OCI-M2 (cell line): Measurements from ENCODE around the gene DES.

Experiments
- DNase-seq: peaks from one replicate; lab custom pipeline; 2025; ENCODE audit not compliant: unreplicated experiment; lab: John Stamatoyannopoulos, UW

DES gene

DNA sequence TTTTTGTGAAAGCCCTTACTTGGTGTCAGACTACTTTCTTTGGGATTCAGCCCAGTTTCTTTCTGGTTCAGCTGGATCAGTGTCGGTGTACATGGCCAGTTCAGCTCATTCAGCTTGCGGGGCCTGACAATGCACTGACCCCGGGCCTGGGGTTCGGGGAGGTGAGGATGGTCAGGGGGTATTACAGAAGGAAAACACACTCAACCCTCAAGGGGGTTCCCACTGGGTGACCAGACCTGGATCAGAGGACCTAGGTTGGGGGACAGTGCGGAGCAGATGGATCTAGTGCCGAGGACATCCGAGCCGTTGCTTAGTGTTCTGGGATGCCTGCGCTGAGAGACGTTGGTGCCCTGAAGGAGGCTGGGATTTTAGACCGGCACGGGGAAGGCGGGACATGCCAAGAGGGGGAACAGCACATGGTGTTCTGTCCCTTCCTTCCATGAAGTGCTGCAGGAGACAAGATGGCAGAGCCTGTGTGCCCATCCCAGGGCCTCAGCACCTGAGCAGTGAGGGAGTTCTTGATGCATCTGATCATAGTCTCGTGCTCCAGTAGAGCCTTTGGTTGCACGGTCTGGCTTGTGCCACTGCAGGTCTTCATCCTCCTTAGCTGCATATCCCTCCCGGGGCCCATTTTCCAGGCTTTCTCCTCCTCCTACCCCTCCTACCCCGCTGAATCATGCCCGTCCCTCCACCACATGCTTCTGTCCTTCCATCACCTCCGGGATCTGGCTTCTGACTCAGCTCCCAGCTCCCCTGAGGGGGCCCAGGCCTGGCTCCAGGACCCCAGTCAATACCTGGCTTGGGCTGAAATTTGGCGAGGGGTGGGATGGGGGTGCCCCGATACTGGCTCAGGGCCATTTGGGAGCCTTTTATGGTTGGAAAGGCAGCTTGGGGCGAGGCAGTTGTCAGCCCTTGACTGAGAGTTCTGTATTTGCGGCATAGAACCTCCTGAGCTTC is 34.5 kb downstream of the DES start:
- no peak for DNase-seq

DNA sequence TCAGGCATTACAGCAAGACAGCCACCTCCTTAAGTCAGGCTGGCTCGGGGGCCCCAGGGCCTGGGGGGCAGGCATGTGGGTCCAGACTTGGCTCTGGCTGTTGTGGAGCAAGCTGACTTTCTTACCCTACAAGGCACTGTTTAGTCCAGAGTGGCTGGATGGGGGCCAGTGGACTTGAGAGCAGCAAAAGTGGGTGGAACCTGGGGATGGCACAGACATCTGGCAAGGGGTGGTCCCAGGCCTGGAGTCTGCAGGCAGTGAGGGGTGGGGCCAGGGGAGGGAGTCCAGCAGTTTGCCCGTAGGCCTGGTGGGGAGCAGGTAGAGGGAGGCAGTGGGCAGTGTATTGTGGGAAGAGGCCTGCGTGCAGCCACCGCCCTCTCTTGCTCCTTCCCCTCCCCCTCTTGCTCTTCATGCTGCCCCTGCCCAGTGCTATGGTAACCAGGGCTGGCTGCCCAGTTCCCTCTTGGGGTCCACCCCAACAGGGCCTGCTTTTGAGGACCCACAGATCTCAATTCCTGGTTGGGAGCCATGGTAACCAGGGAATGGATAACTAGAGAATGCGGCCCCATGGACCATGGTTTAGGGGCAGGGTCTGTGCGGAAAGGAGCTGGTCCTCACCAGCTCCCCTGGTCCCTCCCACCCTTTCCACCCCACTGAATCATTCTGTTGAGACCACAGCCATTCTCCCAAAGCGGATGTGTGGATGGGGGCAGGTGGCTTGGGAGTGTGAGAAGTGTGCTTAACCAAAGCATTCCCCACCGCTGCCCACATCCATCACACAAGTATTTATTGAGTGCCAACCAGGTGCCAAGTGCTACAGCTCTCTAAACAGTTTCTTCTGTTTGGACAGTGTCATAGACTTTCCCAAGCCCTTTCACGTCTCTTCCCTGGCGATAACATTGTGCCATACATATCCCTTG is 35.8 kb downstream of the DES start:
- no peak for DNase-seq

DNA sequence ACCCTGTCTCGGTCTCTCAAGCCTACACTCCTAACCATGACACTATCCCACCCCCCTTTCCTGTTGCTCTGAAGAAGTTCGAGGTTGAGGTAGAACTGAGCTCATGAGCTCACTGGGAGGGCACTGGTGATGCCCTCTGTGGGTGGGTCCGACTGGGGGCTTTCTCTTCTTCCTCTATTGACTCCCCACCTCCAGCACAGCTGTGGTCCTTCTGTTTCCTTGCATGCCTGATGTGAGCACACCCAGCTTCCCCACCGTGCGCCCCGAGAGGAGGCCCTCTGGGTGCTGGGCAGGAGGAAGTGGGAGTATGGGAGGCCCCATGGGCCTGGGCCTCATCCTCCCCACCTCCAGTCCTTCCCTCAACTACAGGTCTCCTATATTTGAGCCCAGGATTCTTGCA is 37.4 kb downstream of the DES start:
- DNase-seq: no peak

DNA sequence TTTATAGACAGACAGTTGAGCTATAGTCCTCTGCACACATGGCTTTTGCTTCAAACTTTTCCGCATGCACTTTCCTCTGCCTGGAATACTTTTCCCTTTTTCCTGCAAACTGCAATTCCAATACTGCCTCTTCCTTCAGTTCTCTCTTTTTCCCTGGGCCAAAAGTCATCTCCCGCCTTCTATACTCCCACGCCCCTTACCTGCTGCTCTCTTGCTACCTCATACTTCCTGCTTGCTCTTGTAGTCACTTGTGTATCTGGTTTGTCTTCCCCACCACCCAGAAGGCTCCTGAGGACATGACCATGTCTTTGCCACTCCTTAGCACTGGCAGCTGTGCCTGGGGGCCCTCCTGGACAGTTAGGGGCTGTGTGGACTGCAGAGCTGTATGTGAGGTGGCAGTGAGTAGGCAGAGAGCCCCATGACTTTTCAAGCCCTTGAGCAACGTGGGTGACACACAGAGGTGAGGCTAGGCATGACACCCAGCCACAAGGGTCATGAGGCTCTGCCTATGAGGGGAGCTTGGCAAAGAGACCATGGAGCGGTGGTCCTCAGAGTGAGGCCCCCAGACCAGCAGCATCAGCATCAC is 39.7 kb downstream of the DES start:
- no peak for DNase-seq

DNA sequence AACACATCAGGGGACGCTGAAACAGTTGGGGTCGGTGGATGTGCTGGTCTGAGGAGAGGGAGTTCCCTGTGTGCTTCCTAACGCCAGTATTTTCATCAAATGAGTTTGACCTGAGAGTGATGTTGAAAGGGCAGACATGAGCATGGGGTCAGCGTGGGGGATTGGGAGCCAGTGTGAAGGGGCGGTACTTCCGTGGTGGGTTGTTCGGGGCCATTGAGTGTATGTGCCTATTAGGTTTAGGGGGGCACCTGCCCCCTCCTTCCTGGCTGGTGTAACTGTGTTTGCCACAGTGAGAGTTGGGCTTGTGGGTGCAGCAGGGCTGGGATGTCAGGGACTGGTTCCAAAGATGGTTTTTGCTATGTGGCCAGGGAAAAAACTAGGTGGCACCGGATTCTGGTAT is 40.8 kb downstream of the DES start:
- no peak for DNase-seq

DNA sequence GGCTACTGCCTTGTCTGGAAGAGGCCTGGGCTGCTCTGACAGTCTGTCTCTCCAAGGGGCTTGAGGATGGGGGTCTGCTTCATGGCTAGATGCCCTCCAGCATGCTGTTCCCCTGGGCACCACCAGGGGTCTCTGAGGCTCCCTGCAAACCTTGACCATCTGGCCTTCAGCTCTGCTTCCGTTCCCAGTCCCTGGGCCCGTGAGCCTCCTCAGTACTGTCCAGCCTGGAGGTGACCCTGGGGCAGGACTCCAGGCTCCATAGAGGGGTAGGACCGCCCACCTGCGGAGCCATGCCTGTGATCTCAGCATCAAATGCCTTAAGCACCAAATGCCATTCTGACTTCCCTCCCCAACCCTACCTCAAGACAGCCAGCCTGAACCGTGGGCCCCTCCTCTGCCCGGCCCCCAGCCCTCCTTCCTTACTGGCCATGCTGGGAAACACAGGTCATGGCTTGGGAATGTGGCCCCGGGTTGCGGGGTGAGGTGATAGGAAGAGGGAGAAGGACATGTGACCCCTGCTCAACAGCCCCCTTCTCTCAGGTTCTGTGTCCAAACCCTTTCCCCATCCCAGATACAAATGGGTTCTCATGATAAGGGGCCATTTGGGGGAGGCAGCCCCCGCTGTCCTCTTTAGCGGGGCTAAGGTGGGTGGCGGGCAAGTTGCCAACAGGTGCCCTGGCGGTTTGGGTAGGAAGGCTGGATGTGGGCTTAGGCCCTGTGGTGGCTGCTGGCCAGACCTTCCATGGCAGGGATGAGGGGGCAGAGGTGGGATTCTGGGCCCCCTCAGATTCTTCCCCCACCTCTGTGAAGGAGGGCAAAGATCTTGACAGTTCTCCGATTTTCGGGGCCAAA is 41.5 kb downstream of the DES start:
- DNase-seq: no peak

DNA sequence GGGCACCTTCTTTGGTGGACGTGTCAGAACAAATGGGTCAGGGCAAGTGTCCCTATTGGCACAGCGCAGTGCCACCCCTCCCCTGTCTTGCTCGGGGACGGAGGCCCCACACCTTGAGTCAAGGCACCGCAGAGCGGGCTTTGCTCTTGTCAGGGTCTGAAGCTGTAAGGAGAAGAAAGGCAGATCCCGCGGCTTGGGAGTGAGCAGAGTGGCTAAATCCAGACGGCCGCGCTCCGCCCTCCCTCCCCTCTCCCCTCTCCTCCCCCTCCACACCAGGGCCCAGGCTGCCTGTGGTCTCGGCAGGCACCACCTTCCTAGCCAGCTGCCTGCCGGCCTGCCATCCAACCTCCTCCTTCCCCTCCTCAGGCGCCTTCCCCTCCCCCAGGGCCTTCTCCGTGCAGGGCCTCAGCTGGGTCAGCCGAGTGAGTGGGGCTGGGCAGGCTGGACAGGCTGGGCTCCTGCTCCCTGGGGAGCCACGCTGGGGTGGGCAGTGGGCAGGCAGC is 42.3 kb downstream of the DES start:
- DNase-seq: no peak

DNA sequence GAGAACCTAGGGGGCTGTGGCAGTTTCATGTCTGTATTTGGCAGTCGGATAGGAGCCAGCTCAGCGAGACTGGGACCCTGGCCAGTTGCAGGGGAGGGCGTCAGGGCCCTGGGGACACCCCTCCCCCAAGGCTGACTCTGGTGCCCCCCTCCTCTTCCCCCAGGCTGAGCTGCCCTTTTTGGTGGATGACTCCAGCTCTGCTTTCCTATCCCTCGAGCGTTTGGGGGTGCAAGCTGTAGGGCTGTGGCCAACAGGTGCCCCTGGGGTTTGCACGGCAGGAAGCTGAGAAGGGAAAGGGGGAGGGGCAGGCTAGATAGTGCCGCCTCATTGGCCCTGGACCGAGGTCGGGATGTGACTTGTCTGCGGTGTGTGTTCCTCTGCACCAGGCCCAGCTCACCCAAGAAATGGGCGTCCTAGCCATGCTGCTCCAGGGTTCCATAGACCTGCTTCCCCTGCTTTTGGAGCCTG is 42.9 kb downstream of the DES start:
- DNase-seq: no peak

DNA sequence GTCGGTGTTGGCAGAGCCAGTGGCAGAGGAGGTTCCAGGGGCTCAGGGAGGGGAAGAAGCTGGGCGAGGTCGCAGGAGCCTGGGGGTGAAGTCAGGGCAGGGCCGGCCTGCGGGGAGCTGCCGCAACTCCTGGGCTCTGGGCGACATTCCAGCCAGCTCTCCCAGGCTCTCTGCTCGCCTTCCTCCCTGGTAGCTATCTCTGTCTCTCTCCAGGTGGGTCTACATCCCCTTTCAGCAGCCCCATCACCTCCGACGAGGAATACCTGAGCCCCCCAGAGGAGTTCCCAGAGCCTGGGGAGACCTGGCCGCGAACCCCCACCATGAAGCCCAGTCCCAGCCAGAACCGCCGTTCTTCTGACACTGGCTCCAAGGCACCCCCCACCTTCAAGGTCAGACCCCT is 43.5 kb downstream of the DES start:
- DNase-seq: no peak

DNA sequence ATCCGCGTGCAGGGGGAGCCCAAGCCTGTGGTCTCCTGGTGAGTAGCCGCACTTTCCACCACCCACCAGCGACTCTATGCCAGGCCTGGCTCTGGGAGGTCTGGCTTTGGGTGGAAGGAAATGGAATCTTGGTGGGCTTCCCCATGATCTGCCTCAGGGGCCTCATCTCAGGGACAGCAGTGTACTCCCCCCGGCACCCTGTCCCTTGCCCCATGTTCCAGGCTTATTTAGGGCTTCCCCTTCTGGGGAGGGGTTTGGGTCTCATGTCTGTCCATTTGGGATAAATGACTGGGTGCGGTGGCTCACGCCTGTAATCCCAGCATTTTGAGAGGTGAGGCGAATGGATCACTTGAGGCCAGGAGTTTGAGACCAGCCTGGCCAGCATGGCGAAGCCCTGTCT is 44.2 kb downstream of the DES start:
- no peak for DNase-seq

DNA sequence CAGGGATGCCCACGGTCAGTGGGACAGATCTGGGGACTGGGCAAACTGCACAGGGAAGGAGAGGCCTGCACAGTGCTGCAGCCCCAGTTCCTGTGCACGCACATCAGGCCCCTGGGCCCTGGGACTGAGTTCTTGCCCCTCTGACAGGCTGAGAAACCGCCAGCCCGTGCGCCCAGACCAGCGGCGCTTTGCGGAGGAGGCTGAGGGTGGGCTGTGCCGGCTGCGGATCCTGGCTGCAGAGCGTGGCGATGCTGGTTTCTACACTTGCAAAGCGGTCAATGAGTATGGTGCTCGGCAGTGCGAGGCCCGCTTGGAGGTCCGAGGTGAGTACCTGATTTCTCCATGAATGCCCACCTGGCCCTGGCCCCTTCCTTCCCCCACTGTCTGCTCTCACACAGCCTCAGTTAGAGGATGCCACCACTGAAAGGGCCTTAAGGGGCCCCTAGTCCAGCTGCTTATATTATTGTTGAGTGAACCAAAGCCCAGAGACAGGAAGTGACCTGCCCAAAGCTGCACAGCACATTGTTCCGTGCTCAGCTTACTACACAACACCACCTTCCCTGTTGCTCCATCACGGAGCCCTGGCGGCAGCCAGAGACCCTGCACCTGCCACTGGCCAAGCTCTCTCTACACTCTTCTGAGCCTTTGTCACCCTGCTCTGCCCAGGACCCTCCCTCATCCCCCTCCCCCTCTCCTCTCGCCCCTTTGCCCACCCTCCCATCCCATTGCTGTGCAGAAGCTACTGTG is 46.3 kb downstream of the DES start:
- DNase-seq: no peak

DNA sequence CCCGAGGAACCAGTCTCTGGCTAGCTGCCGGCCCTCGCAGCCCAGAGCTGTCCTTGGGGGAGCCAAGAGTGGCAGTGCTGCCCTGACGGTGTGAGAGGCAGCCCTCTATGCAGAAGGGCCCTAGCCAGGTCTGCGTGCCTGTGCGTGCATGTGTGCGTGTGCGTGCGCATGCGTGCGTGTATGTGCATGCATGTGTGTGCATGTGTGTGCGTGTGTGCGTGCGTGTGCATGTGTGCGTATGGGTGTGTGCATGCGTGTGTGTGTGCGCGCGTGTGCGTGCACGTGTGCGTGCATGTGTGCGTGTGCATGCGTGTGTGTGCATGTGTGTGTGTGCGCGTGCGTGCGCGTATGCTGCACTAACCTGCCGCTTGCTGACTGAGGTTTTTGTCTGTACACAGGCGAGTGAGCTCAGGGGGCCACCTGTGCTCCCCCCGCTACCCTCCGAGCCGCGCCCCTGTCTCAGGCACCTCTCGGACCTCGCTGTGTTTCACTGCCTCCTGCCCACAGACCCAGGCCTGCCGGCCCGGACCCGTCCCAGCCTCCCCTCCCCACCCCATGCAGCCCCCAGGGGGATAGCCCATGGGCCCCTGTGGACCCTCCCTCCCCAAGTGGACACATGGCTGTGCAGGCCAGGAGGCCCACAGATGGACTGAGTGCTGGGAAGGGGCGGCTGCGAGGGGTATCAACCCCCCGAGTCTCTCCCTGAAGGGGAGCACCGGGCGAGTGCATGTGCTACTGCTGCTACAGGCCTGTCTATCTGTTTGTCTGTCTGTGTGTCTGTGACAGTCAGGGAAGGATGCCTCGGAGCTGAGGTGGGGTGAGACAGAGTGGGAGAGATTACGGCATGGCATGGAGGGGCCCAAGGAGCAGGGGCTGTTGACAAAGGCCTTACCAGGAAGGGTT is 47.7 kb downstream of the DES start:
- DNase-seq: no peak

DNA sequence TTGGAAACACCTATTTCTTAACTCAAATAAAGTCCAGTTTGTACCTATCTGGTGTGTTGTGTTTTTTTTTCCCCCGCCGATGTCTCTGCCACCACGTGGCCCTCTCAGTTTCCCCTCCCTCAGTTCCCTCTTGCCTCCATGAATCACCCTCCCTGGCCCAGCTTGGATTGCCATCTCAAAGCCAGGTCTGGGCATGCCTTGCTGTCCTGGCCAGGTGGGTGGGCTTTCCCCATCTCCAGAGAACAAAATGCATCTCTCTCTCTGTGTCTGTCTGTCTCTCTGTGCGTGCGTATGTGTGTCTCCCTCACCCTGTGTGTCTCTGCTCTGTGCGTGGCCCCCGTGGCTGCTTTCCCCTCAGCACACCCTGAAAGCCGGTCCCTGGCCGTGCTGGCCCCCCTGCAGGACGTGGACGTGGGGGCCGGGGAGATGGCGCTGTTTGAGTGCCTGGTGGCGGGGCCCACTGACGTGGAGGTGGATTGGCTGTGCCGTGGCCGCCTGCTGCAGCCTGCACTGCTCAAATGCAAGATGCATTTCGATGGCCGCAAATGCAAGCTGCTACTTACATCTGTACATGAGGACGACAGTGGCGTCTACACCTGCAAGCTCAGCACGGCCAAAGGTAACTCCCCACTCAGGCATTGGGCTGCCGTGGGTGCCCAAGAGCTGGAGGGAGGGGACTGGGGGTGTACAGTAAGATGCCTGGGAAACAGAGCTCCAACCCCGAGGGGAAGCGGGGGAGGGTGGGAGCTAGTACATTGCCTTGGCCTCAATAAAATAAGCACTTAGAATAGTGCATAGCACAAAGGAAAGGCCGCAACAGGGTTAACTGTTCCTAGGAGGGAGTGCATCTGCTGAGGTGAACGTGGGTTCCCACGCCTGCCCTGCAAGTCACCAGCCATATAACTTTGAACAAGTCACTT is 48.9 kb downstream of the DES start:
- DNase-seq: no peak

DNA sequence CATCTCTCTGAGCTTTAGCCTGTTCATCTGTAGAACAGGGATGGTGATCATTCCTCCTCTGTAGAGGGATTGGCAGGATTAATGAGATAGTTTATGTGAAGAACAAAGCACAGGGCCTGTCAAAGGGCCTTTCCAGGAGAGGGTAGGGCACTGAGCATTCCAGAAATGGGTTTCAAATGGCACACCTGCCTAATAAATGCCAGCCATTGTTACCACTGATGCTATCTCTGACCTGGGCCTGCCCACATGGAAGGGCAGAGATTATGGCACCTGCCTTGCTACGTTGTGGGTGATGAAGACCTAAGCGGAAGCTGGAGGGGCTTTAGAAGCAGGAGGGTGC is 49.5 kb downstream of the DES start:
- no peak for DNase-seq

DNA sequence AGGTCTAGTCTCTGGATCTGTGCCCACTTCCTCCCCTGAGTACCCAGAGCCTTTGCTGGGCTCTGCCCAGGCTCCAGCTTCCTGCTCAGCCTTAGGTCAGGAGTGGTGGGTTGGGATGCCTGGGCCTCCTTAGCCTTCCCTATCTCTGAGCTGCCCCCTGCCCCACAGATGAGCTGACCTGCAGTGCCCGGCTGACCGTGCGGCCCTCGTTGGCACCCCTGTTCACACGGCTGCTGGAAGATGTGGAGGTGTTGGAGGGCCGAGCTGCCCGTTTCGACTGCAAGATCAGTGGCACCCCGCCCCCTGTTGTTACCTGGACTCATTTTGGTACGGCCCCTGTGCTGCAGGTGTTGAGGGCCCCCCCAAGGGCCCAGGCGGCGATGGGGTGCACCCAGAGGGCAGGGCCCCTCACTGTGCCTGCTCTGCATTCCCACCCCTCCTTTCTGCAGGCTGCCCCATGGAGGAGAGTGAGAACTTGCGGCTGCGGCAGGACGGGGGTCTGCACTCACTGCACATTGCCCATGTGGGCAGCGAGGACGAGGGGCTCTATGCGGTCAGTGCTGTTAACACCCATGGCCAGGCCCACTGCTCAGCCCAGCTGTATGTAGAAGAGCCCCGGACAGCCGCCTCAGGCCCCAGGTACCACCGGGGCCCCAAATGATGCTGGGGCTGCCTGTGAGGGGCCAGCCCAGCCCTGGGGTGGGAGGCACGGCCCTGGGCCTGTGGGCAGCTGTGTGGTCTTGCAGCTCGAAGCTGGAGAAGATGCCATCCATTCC is 50.4 kb downstream of the DES start:
- no peak for DNase-seq

DNA sequence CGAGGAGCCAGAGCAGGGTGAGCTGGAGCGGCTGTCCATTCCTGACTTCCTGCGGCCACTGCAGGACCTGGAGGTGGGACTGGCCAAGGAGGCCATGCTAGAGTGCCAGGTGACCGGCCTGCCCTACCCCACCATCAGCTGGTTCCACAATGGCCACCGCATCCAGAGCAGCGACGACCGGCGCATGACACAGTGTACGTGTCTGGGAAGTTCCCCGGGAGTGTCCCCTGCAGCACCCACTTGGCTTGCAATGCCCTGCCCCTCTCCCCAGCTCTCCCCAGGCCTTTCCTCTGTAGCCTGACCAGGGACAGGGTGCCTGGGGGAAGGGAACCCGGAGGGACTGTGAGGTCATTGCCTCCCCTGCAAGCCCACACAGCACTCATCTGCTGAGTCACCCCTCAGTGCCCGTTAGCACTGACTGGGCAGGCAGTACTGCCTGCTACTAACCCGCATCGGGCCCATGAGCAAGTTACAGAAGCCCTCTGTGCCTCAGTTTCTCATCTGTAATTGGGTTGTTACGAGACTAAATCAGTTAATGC is 51.1 kb downstream of the DES start:
- no peak for DNase-seq

DNA sequence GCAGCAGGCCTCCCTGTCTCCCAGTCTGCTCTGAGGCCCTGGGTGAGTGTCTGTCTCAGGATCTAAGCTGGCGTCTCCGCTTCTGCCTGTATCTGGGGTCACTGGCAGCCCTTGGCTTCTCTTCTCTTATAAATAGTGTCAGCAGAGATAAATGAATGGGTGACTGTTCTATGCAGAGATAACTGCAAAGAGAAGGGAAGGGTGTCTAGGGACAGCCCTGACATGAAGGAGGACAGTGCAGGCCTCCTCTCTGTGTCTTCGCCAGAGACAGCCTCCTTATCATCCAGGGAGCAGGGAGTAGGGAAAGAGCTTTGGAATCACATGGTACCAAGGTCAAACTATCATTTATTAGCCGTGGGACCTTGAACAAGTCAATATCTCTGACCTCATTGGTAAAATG is 52.3 kb downstream of the DES start:
- no peak for DNase-seq
